ENCODE data around the gene DNAJC16. TPM values are rescaled to one million over a fixed set of nuclear protein-coding genes. Genes with fewer than 3 reads are reported as not detected.

Gene DNAJC16
- total RNA-seq, 5 donors from 2014 or later (not counting 1 experiment from before 2014, with no cell fraction given): 16.5 to 27.0 (median 22.4) TPM

- no peak overlapping the region for H3K27ac Mint-ChIP-seq
- Histone ChIP-seq H3K9me3 (no peaks in the 10 kb centered on the region), H3K27me3 (replicated peaks in 1 of 2; ENCODE audit: control insufficient read depth in 2 of 2, extremely low read depth in 1 of 2, insufficient read depth in 2 of 2, low read length in 1 of 2) (no peaks in the 10 kb centered on the region), H3K4me3 (ENCODE audit: control insufficient read depth in 1 of 2, extremely low read depth in 1 of 2, low read length in 1 of 2) (no peak overlapping the region), H3K27ac (ENCODE audit: low read length) (no peak overlapping the region), H3K4me1 (ENCODE audit: control insufficient read depth in 1 of 2, extremely low read depth in 1 of 2, insufficient read depth in 2 of 2, low read length in 2 of 2) (peaks cover 18 to 19% of the 10 kb centered on the region in 2 experiments), H3K36me3 (ENCODE audit: control insufficient read depth in 2 of 2, extremely low read depth in 1 of 2, insufficient read depth in 1 of 2, low read length in 1 of 2) (peaks cover 0 to 6% of the 10 kb centered on the region in 2 donors)
- no peaks in the 10 kb centered on the region for H3K9me3 Mint-ChIP-seq
- peaks cover 22% of the 10 kb centered on the region for H3K36me3 Mint-ChIP-seq
- ATAC-seq (replicated peaks in 1 of 4) (no peak), DNase-seq (no peak)
- no peak overlapping the region for H3K4me3 Mint-ChIP-seq
- POLR2A ChIA-PET: interaction anchor here in 1 of 2 donors (0.7 kb wide), 1 partner anchor 34 kb away, joined by 5 read pairs; no protein-coding TSS in a partner anchor
- CTCF ChIA-PET: no interaction called here
- H3K4me1 Mint-ChIP-seq: peaks cover 68 to 73% (median 72%) of the 10 kb centered on the region in 3 donors
- no peaks in the 10 kb centered on the region for H3K27me3 Mint-ChIP-seq
- no CpG with 5 or more reads among the region's 5 CpGs for WGBS (ENCODE audit: insufficient coverage)
Observed at GRCh38 chr1:15621975-15622374, 95.3 kb downstream of the DNAJC16 start.

DNA sequence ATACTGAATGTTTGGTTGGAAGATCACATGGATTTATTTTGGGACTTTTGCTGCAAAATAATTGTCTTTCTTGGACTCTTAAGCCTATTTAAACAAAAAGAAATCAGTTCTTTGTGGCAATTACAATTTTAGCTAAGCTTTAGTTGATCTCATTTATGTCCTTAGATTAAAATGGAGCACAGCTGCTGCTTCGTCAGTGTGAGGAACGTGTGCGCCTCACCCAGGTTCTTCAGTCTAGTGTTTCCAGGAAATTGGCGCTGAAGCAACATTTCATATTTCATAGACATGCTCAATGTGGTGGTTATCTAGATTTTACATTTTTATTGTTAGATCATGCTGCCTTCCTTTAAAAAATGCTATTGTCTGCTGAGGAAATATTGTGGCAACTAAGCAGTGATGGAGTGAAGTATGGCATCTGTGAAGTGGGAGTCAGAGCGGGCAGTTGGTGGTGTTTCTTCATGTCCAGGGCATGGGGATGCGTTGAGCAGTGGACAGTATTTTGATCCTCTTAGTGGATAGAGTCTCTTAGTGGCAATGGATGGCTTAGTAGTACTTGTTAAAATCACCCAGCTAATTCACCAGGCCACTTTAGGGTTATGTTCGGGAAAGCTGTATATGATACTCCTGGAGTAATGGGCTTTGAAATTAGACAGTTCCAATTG is 96.2 kb downstream of the DNAJC16 start:
- no peaks in the 10 kb centered on the region for H3K9me3 ChIP-seq
- no peaks in the 10 kb centered on the region for H3K9me3 Mint-ChIP-seq
- WGBS (ENCODE audit: insufficient coverage): 82% methylated on average over 3 of the region's 7 CpGs
- no peak overlapping the region for H3K4me3 ChIP-seq (ENCODE audit: control insufficient read depth in 1 of 2, extremely low read depth in 1 of 2, low read length in 1 of 2)
- H3K4me1 ChIP-seq (ENCODE audit: control insufficient read depth in 1 of 2, extremely low read depth in 1 of 2, insufficient read depth in 2 of 2, low read length in 2 of 2): peaks cover 16 to 18% of the 10 kb centered on the region in 2 experiments
- peaks cover 29% of the 10 kb centered on the region for H3K36me3 Mint-ChIP-seq
- H3K27ac ChIP-seq (ENCODE audit: low read length): no peak overlapping the region
- ChIA-PET POLR2A (interaction anchor here in 1 of 2 donors (0.7 kb wide), 1 partner anchor 33 kb away, joined by 5 read pairs; no protein-coding TSS in a partner anchor), CTCF (interaction anchor here in 1 of 2 donors (0.7 kb wide), 1 partner anchor 266 kb away, joined by 5 read pairs; no protein-coding TSS in a partner anchor)
- H3K36me3 ChIP-seq (ENCODE audit: control insufficient read depth in 2 of 2, extremely low read depth in 1 of 2, insufficient read depth in 1 of 2, low read length in 1 of 2): peaks cover 2 to 7% of the 10 kb centered on the region in 2 donors
- peak overlapping the region; percentile 4 to 35 for H3K27ac Mint-ChIP-seq
- DNase-seq: no peak
- H3K4me1 Mint-ChIP-seq: peaks cover 73 to 79% (median 77%) of the 10 kb centered on the region in 3 donors
- H3K27me3 Mint-ChIP-seq: no peaks in the 10 kb centered on the region
- H3K27me3 ChIP-seq (replicated peaks in 1 of 2; ENCODE audit: control insufficient read depth in 2 of 2, extremely low read depth in 1 of 2, insufficient read depth in 2 of 2, low read length in 1 of 2): no peaks in the 10 kb centered on the region
- H3K4me3 Mint-ChIP-seq: peak overlapping the region in 2 of 3 donors; percentile 0 to 22
- no peak for ATAC-seq (replicated peaks in 1 of 4)

DNA sequence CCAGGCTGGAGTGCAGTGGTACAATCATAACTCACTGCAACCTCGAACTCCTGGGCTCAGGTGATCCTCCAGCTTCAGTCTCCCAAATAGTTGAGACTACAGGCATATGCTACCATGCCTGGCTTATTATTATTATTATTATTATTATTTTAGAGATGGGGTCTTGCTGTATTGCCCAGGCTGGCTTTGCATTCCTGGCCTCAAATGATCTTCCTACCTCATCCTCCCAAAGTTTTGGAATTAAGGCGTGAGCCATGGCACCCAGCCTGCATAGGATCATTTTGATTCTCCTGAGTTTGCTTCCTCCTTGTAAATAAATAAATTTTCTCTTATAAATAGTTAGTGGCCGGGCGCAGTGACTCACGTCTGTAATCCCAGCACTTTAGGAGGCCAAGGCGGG is 96.8 kb downstream of the DNAJC16 start:
- Histone ChIP-seq H3K27me3 (replicated peaks in 1 of 2; ENCODE audit: control insufficient read depth in 2 of 2, extremely low read depth in 1 of 2, insufficient read depth in 2 of 2, low read length in 1 of 2) (no peaks in the 10 kb centered on the region), H3K9me3 (no peaks in the 10 kb centered on the region), H3K27ac (ENCODE audit: low read length) (no peak overlapping the region), H3K4me1 (ENCODE audit: control insufficient read depth in 1 of 2, extremely low read depth in 1 of 2, insufficient read depth in 2 of 2, low read length in 2 of 2) (peaks cover 12 to 15% of the 10 kb centered on the region in 2 experiments), H3K36me3 (ENCODE audit: control insufficient read depth in 2 of 2, extremely low read depth in 1 of 2, insufficient read depth in 1 of 2, low read length in 1 of 2) (peaks cover 3 to 7% of the 10 kb centered on the region in 2 donors), H3K4me3 (ENCODE audit: control insufficient read depth in 1 of 2, extremely low read depth in 1 of 2, low read length in 1 of 2) (no peak overlapping the region)
- H3K4me1 Mint-ChIP-seq: peaks cover 73 to 81% (median 75%) of the 10 kb centered on the region in 3 donors
- DNase-seq: no peak
- no peak for ATAC-seq (replicated peaks in 1 of 4)
- H3K27me3 Mint-ChIP-seq: no peaks in the 10 kb centered on the region
- POLR2A ChIA-PET: no interaction called here
- peaks cover 32% of the 10 kb centered on the region for H3K36me3 Mint-ChIP-seq
- no peak overlapping the region for H3K4me3 Mint-ChIP-seq
- no peaks in the 10 kb centered on the region for H3K9me3 Mint-ChIP-seq
- no CpG with 5 or more reads among the region's 6 CpGs for WGBS (ENCODE audit: insufficient coverage)
- CTCF ChIA-PET: interaction anchor here in 1 of 2 donors (0.7 kb wide), 1 partner anchor 266 kb away, joined by 5 read pairs; no protein-coding TSS in a partner anchor
- no peak overlapping the region for H3K27ac Mint-ChIP-seq

GRCh38 chr1:15624133-15624714 is 97.6 kb downstream of the DNAJC16 start:
- ChIA-PET POLR2A (no interaction called here), CTCF (no interaction called here)
- Histone ChIP-seq H3K27ac (ENCODE audit: low read length) (no peak overlapping the region), H3K36me3 (ENCODE audit: control insufficient read depth in 2 of 2, extremely low read depth in 1 of 2, insufficient read depth in 1 of 2, low read length in 1 of 2) (peaks cover 3 to 9% of the 10 kb centered on the region in 2 donors), H3K9me3 (no peaks in the 10 kb centered on the region), H3K27me3 (replicated peaks in 1 of 2; ENCODE audit: control insufficient read depth in 2 of 2, extremely low read depth in 1 of 2, insufficient read depth in 2 of 2, low read length in 1 of 2) (no peaks in the 10 kb centered on the region), H3K4me3 (ENCODE audit: control insufficient read depth in 1 of 2, extremely low read depth in 1 of 2, low read length in 1 of 2) (no peak overlapping the region), H3K4me1 (ENCODE audit: control insufficient read depth in 1 of 2, extremely low read depth in 1 of 2, insufficient read depth in 2 of 2, low read length in 2 of 2) (peaks cover 7 to 11% of the 10 kb centered on the region in 2 experiments)
- no peak overlapping the region for H3K4me3 Mint-ChIP-seq
- peaks cover 65 to 75% (median 68%) of the 10 kb centered on the region in 3 donors for H3K4me1 Mint-ChIP-seq
- no peaks in the 10 kb centered on the region for H3K9me3 Mint-ChIP-seq
- no peaks in the 10 kb centered on the region for H3K27me3 Mint-ChIP-seq
- no peak for ATAC-seq (replicated peaks in 1 of 4)
- no CpG with 5 or more reads among the region's 3 CpGs for WGBS (ENCODE audit: insufficient coverage)
- DNase-seq: no peak
- H3K36me3 Mint-ChIP-seq: peaks cover 38% of the 10 kb centered on the region
- peak overlapping the region in 1 of 2 donors; percentile 49 for H3K27ac Mint-ChIP-seq

- Mint-ChIP-seq H3K27ac (no peak overlapping the region), H3K27me3 (no peaks in the 10 kb centered on the region), H3K9me3 (no peaks in the 10 kb centered on the region), H3K4me3 (no peak overlapping the region), H3K4me1 (peaks cover 58 to 64% (median 59%) of the 10 kb centered on the region in 3 donors), H3K36me3 (peaks cover 40% of the 10 kb centered on the region)
- H3K9me3 ChIP-seq: no peaks in the 10 kb centered on the region
- no peak overlapping the region for H3K27ac ChIP-seq (ENCODE audit: low read length)
- POLR2A ChIA-PET: no interaction called here
- peaks cover 3 to 15% of the 10 kb centered on the region in 2 donors for H3K36me3 ChIP-seq (ENCODE audit: control insufficient read depth in 2 of 2, extremely low read depth in 1 of 2, insufficient read depth in 1 of 2, low read length in 1 of 2)
- no peak for DNase-seq
- H3K4me3 ChIP-seq (ENCODE audit: control insufficient read depth in 1 of 2, extremely low read depth in 1 of 2, low read length in 1 of 2): no peak overlapping the region
- ATAC-seq (replicated peaks in 1 of 4): no peak
- CTCF ChIA-PET: no interaction called here
- peaks cover 3 to 4% of the 10 kb centered on the region in 2 experiments for H3K4me1 ChIP-seq (ENCODE audit: control insufficient read depth in 1 of 2, extremely low read depth in 1 of 2, insufficient read depth in 2 of 2, low read length in 2 of 2)
- 99% methylated on average over 10 of the region's 13 CpGs for WGBS (ENCODE audit: insufficient coverage)
- H3K27me3 ChIP-seq (replicated peaks in 1 of 2; ENCODE audit: control insufficient read depth in 2 of 2, extremely low read depth in 1 of 2, insufficient read depth in 2 of 2, low read length in 1 of 2): no peaks in the 10 kb centered on the region
Observed at GRCh38 chr1:15625056-15625917, 98.6 kb downstream of the DNAJC16 start.
